Endothelial cell (in vitro differentiated cells): Measurements from ENCODE around the gene MAD1L1. TPM values are rescaled to one million over a fixed set of nuclear protein-coding genes. Genes with fewer than 3 reads are reported as not detected.

ENCODE experiments used
- DNase-seq: peaks from one replicate; pipeline ENCODE4 v3.0.0; 2021; ENCODE audit warnings: low spot score
- H3K27ac Mint-ChIP-seq: one replicate; pipeline ENCODE4 v1.8.0; 2021; ENCODE audit warnings: mixed read lengths, inconsistent platforms; ENCODE audit not compliant: unreplicated experiment
- H3K27me3 Mint-ChIP-seq: one replicate; pipeline ENCODE4 v1.8.0; 2021; ENCODE audit warnings: mild to moderate bottlenecking, moderate library complexity, mixed read lengths, inconsistent platforms; ENCODE audit not compliant: unreplicated experiment
- H3K36me3 Mint-ChIP-seq: one replicate; pipeline ENCODE4 v1.8.0; 2021; ENCODE audit warnings: mild to moderate bottlenecking, low read depth, mixed read lengths, inconsistent platforms; ENCODE audit not compliant: unreplicated experiment
- H3K4me1 Mint-ChIP-seq: one replicate; pipeline ENCODE4 v1.8.0; 2021; ENCODE audit warnings: mild to moderate bottlenecking, mixed read lengths, inconsistent platforms; ENCODE audit not compliant: unreplicated experiment
- H3K4me3 Mint-ChIP-seq: one replicate; pipeline ENCODE4 v1.8.0; 2021; ENCODE audit warnings: mild to moderate bottlenecking, mixed read lengths, inconsistent platforms; ENCODE audit not compliant: unreplicated experiment
- H3K9me3 Mint-ChIP-seq: one replicate; pipeline ENCODE4 v1.8.0; 2021; ENCODE audit warnings: mixed read lengths, inconsistent platforms; ENCODE audit not compliant: unreplicated experiment
- CTCF ChIP-seq: fragments of 200-600 bp; sonication (generic); IDR thresholded peaks from one replicate; pipeline ENCODE4 v1.5.0; 2021; ENCODE audit warnings: antibody characterized with exemption; ENCODE audit not compliant: unreplicated experiment
- total RNA-seq: library from RNA; stranded (reverse); fragmentation: NEBNext Ultra II Directional; extraction: Animal tissue kit (Norgen Biotek cat#: 25700); gene quantifications from one replicate; pipeline ENCODE4 v1.2.1, GENCODE V29; 2021; ENCODE audit not compliant: unreplicated experiment

Gene MAD1L1
- total RNA-seq, 1 donor from 2014 or later = 43.3 TPM

DNA sequence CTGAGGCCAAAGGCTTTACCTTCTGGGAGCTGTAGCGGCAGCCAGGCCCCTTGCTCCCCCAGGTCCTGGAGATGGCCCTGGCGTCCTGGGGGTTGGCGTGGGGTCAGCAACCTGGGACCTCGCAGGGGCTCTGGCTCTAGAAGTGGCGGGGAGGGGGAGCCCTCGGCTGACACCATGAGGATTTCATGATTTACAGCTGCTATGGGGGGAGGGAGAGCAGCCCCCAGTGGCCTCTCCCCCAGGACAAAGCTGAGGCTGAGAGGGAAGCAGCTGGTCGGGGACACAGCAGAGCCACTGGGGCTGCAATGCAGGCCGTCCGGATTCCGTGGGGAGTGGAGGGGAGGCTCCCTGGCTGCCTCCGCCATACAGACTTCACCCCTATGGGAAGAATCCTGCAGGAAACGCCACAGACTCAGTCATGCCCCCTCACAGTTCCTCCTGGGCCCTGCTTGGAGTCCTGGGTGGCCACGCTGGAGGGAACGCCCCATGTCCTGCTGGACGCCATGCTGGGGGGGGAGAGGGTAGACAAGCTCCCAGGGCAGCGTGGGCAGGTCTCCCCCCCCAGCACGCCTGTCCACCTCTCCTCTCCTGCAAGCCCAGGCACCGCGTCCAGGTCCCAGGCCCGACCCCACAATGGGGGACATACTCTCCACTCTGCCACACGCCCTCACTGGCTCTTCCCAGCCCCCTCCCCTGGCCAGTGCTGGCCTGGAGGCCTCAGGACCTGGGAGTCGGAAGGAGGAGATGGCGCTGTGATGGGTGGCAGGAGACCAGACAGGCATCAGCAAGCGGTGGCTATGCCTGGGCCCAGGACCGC, 319.1 kb downstream of the MAD1L1 start:
- Mint-ChIP-seq H3K36me3 (peaks cover 6% of the 10 kb centered on the region), H3K4me1 (peaks cover 5% of the 10 kb centered on the region), H3K27ac (no peak overlapping the region), H3K27me3 (peaks cover 9% of the 10 kb centered on the region), H3K4me3 (no peak overlapping the region), H3K9me3 (no peaks in the 10 kb centered on the region)
- DNase-seq = no peak
- TF ChIP-seq CTCF = no peak

GRCh38 chr7:1912593-1913465, 319.9 kb downstream of the MAD1L1 start:
- Mint-ChIP-seq H3K4me3 (no peak overlapping the region), H3K4me1 (peaks cover 5% of the 10 kb centered on the region), H3K36me3 (peaks cover 6% of the 10 kb centered on the region), H3K27ac (no peak overlapping the region), H3K27me3 (peaks cover 9% of the 10 kb centered on the region), H3K9me3 (no peaks in the 10 kb centered on the region)
- no peak for TF ChIP-seq CTCF
- DNase-seq = no peak

- peaks cover 5% of the 10 kb centered on the region for H3K4me1 Mint-ChIP-seq
- DNase-seq = no peak
- TF ChIP-seq CTCF = no peak
- no peak overlapping the region for H3K4me3 Mint-ChIP-seq
- peaks cover 11% of the 10 kb centered on the region for H3K36me3 Mint-ChIP-seq
- H3K9me3 Mint-ChIP-seq = no peaks in the 10 kb centered on the region
- peaks cover 13% of the 10 kb centered on the region for H3K27me3 Mint-ChIP-seq
- no peak overlapping the region for H3K27ac Mint-ChIP-seq
Measured at GRCh38 chr7:1911571-1911970, 321.2 kb downstream of the MAD1L1 start.

DNA sequence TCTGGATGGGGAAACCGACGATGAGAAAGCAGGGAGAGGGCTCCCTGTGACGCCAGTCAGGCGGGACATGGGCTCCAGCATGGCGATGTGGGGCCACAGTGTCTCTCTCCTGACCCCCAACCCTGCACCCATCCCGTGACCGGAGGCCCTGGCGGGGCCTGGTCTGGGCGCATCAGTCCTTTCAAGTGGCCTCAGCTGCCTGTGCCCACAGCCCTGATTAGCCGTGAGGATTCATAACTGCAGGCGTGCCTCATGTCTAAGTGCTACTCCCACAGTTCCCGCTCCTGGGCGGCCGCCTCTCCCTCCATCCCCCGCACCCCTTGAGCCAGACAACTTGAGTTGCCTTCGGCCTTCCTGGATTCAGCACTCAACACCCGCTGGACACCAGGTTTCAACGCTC, 321.9 kb downstream of the MAD1L1 start:
- Mint-ChIP-seq H3K9me3 (no peaks in the 10 kb centered on the region), H3K27me3 (peaks cover 12% of the 10 kb centered on the region), H3K4me3 (no peak overlapping the region)

More for the DNA sequence above, 321.9 kb downstream of the MAD1L1 start:
- no peak overlapping the region for H3K27ac Mint-ChIP-seq
- no peak for TF ChIP-seq CTCF
- H3K4me1 Mint-ChIP-seq = peaks cover 2% of the 10 kb centered on the region
- DNase-seq = no peak
- H3K36me3 Mint-ChIP-seq = peaks cover 9% of the 10 kb centered on the region
